Thyroid gland (tissue), 4 donors: Measurements from ENCODE around the gene FHDC1. TPM values are rescaled to one million over a fixed set of nuclear protein-coding genes. Genes with fewer than 3 reads are reported as not detected.
A peak's percentile ranks its signal among the peaks of the same experiment; 100 is the strongest.

Experiments used
- DNase-seq, 2 donors: peaks; one replicate each; pipeline ENCODE4 v3.0.0-alpha.2; 2019
- H3K27ac ChIP-seq, 3 donors: fragments of 200-600 bp; sonication (generic); 1 replicate in 2 of 3; 2 replicates in 1 of 3; pipeline ENCODE4 v1.5.1; 2016 to 2019; ENCODE audit warnings: mild to moderate bottlenecking in 1 of 3, moderate library complexity in 1 of 3
- H3K27me3 ChIP-seq: fragments of 200-600 bp; sonication (generic); one replicate; pipeline ENCODE4 v1.5.1; 2019
- H3K36me3 ChIP-seq, 2 donors: fragments of 200-600 bp; sonication (generic); one replicate each; pipeline ENCODE4 v1.5.1; 2016 to 2019
- H3K4me1 ChIP-seq, 2 donors: fragments of 200-600 bp; sonication (generic); one replicate each; pipeline ENCODE4 v1.5.1; 2017 to 2019
- H3K4me3 ChIP-seq, 3 donors: fragments of 200-600 bp; sonication (generic); replicated peaks in 1 of 3; 1 replicate in 2 of 3; 2 replicates in 1 of 3; pipeline ENCODE4 v1.5.1; 2016; ENCODE audit warnings: mild to moderate bottlenecking in 1 of 3
- H3K9me3 ChIP-seq: fragments of 200-600 bp; sonication (generic); one replicate; pipeline ENCODE4 v1.5.1; 2017
- POLR2A ChIP-seq, 2 donors: fragments of 450-650 bp; IDR thresholded peaks; one replicate each; pipeline ENCODE4 v1.6.1; 2017; ENCODE audit warnings: antibody characterized with exemption in 2 of 2, mild to moderate bottlenecking in 2 of 2, moderate library complexity in 1 of 2
- WGBS, 2 donors: methylation state at CpG; one replicate each; pipeline ENCODE4 v1.1.5; 2017; 5-methylcytosine and 5-hydroxymethylcytosine counted together
- intact Hi-C: fragments of 100-400 bp; cut with DNase I; formaldehyde crosslinking; loops from one replicate; pipeline ENCODE4 v1.15.1; 2023
- total RNA-seq, 4 donors: library from RNA; depleted of rRNA; stranded (reverse); fragments of >200 nt; gene quantifications; one replicate each; pipeline ENCODE4 v1.2.3, GENCODE V29; 2016
- TF ChIP-seq, protein P1 (sequence below), 6 experiments: fragments of 200-600 bp in 3 of 6; fragments of 450-650 bp in 3 of 6; sonication (generic) in 3 of 6; IDR thresholded peaks; one replicate each; pipeline ENCODE4 v1.5.1; 2016 to 2019; ENCODE audit warnings: antibody characterized with exemption in 6 of 6, mild to moderate bottlenecking in 2 of 6, inconsistent platforms in 1 of 6, moderate library complexity in 1 of 6

FHDC1 gene
- total RNA-seq, 4 donors from 2014 or later, result 12.4 to 26.2 (median 18.3) TPM

DNA sequence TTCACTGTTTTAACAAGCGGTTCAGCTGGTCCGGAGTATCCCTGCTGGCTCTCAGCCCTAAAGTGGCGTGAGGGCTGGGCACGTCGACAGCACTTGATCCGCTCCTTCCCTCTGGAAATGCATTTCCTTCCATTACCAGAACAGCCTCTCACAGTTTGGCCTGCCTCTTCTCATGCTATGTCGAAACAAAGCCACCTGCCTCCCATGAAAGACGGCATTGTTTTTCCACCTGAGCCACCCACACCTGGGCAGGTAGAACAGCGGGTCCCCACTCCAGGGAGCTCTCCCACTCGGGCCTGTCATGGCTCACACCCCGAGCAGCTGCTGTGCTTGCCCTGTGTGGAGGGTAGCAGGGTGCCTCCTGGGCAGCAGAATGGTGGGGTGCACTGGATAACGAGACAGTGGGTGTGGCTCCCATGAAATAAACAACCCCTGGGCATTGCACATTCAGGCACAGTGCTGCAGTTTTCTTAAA, 86.2 kb downstream of the FHDC1 start:
- WGBS, 2 donors, result 15 to 71% methylated on average over 10 to 12 of the region's 12 CpGs
- TF ChIP-seq, protein P1, sequence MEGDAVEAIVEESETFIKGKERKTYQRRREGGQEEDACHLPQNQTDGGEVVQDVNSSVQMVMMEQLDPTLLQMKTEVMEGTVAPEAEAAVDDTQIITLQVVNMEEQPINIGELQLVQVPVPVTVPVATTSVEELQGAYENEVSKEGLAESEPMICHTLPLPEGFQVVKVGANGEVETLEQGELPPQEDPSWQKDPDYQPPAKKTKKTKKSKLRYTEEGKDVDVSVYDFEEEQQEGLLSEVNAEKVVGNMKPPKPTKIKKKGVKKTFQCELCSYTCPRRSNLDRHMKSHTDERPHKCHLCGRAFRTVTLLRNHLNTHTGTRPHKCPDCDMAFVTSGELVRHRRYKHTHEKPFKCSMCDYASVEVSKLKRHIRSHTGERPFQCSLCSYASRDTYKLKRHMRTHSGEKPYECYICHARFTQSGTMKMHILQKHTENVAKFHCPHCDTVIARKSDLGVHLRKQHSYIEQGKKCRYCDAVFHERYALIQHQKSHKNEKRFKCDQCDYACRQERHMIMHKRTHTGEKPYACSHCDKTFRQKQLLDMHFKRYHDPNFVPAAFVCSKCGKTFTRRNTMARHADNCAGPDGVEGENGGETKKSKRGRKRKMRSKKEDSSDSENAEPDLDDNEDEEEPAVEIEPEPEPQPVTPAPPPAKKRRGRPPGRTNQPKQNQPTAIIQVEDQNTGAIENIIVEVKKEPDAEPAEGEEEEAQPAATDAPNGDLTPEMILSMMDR (IDR thresholded peaks at IDR 0.05), result no peak
- no peak for TF ChIP-seq POLR2A (IDR thresholded peaks at IDR 0.05)
- H3K36me3 ChIP-seq, result no peaks in the 10 kb centered on the region
- no peaks in the 10 kb centered on the region for H3K27me3 ChIP-seq
- H3K9me3 ChIP-seq, result no peaks in the 10 kb centered on the region
- peaks cover 0 to 7% of the 10 kb centered on the region in 2 donors for H3K4me1 ChIP-seq
- peak; percentile 69 to 88 for DNase-seq
- H3K27ac ChIP-seq, result peak overlapping the region in 1 of 3 donors; percentile 36
- no peak overlapping the region for H3K4me3 ChIP-seq
- intact Hi-C loops, result no loop called here

DNA sequence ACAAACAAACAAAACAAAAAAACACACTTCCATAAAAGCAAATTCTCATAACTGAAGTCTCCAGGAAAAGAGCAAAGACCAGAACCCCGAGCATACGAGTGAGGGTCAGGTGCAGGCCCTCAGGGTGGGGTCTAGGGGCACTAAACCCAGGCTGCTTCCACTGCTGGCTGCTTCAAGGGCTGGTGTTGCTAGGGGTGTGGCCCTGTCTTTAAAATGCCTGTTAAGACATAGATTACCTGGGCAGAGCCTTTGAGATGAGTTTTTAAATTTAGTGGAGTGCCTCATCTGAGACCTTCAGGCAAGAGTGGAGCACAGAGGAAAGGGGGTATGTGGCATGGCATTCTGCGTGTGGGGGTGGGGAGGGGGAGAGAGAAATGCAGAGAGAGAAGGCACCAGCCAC, 87.0 kb downstream of the FHDC1 start:
- H3K27me3 ChIP-seq, result no peaks in the 10 kb centered on the region
- DNase-seq, result no peak
- no peaks in the 10 kb centered on the region for H3K36me3 ChIP-seq
- H3K4me1 ChIP-seq, result peaks cover 0 to 7% of the 10 kb centered on the region in 2 donors
- no peaks in the 10 kb centered on the region for H3K9me3 ChIP-seq
- no peak overlapping the region for H3K27ac ChIP-seq
- no peak for TF ChIP-seq POLR2A (IDR thresholded peaks at IDR 0.05)
- TF ChIP-seq, protein P1 (IDR thresholded peaks at IDR 0.05), result no peak
- 60 to 63% methylated on average over 3 of the region's 3 CpGs for WGBS, 2 donors
- intact Hi-C loops, result no loop called here
- H3K4me3 ChIP-seq, result no peak overlapping the region

DNA sequence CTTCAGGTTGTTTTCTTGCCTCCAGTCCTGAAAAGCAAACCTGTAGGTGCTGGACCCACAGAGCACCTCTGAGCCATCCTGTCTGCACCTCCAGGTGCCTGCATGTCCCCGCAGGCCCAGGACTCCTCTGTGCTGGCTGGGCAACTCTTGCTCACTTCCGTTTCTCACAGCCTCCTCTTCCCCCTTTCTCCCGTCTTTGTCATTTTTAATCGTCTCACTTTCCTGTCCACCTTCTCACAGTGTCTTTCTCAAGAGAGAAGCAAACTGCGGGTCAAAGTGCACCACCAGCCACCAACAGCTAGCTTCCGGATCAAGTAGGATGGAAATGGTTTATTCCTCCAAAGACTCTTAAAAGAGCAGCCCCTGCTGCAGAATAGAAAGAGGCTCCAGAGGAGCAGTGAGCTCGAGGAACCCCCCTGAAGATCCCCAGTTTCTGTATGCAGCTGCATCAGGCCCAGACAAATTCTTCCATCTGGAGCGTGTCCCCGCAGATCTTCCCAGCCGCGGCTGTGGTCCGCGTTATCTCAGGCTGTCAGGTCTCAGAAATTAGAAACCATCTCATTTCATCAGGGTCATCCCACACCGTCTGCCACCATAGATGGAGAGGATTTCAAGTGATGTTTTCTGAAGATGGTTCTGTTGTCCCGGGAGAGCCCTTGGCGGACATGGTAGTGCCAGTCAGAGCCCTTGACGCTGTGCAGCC, 87.7 kb downstream of the FHDC1 start:
- 89 to 92% methylated on average over 17 of the region's 17 CpGs for WGBS, 2 donors
- no peak overlapping the region for H3K4me3 ChIP-seq
- no peaks in the 10 kb centered on the region for H3K36me3 ChIP-seq
- H3K27ac ChIP-seq, result no peak overlapping the region
- intact Hi-C loops, result no loop called here
- no peak for TF ChIP-seq POLR2A (IDR thresholded peaks at IDR 0.05)
- TF ChIP-seq, protein P1 (IDR thresholded peaks at IDR 0.05), result no peak
- DNase-seq, result no peak
- no peaks in the 10 kb centered on the region for H3K9me3 ChIP-seq
- H3K27me3 ChIP-seq, result no peaks in the 10 kb centered on the region
- peaks cover 0 to 7% of the 10 kb centered on the region in 2 donors for H3K4me1 ChIP-seq

DNA sequence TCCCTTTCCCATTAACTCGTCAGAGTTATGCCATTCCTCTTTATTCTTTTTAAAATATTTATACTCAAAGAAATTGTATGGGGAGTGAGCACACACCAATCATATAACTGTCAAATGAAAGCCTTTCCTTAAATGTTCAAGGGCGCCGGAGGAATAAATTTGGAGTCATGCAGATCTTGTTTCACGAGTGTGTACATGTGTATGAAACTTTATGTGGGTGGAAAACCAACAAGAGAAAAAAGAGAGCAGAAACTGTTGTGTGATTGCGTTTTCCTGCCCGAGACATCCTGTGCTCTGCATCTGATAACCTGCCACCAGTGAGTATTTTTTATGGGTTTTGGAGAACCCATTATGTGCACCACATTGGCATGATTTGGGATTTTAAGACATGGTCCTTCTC, 88.3 kb downstream of the FHDC1 start:
- H3K4me3 ChIP-seq, result no peak overlapping the region
- no peak overlapping the region for H3K27ac ChIP-seq
- peaks cover 0 to 7% of the 10 kb centered on the region in 2 donors for H3K4me1 ChIP-seq
- 88 to 91% methylated on average over 6 of the region's 6 CpGs for WGBS, 2 donors
- DNase-seq, result no peak
- H3K36me3 ChIP-seq, result no peaks in the 10 kb centered on the region
- no peaks in the 10 kb centered on the region for H3K9me3 ChIP-seq
- intact Hi-C loops, result no loop called here
- TF ChIP-seq, protein P1 (IDR thresholded peaks at IDR 0.05), result no peak
- TF ChIP-seq POLR2A (IDR thresholded peaks at IDR 0.05), result no peak
- no peaks in the 10 kb centered on the region for H3K27me3 ChIP-seq

DNA sequence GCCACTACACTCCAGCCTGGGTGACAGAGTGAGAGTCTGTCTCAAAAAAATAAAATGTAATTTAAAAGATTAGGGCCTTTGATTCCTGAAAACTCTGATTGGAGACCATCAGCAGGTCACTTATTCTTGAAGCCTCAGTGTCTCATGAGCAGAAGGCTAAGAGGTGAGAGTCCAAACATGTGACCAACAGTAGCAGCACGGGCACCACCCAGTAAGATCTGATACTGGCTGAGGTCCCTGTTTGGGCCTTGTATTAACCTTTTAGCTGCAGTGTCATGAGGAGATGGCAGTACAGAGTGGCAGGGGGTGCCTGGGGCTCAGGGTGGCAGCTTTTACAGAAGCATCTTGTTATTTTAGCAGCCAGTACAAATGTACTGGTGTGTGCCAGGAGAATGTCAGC, 89.3 kb downstream of the FHDC1 start:
- Histone ChIP-seq H3K27me3 (no peaks in the 10 kb centered on the region), H3K36me3 (no peaks in the 10 kb centered on the region), H3K9me3 (no peaks in the 10 kb centered on the region), H3K4me1 (peaks cover 0 to 7% of the 10 kb centered on the region in 2 donors), H3K4me3 (no peak overlapping the region), H3K27ac (no peak overlapping the region)
- 30 to 31% methylated on average over 1 of the region's 1 CpG for WGBS, 2 donors
- TF ChIP-seq, protein P1 (IDR thresholded peaks at IDR 0.05), result no peak
- TF ChIP-seq POLR2A (IDR thresholded peaks at IDR 0.05), result no peak
- intact Hi-C loops, result no loop called here
- DNase-seq, result peak in 1 of 2 donors; percentile 8
